ENCODE measurements around the gene NFIX. TPM values are rescaled to one million over a fixed set of nuclear protein-coding genes. Genes with fewer than 3 reads are reported as not detected.
A peak's percentile ranks its signal among the peaks of the same experiment; 100 is the strongest.

Gene NFIX
- total and polyA plus RNA-seq, 9 of the 15 experiments (the other 6 are each of a cell fraction or from before 2014, with no cell fraction given): 0.28 to 26.8 (median 5.4) TPM

- TF ChIP-seq, protein P1, sequence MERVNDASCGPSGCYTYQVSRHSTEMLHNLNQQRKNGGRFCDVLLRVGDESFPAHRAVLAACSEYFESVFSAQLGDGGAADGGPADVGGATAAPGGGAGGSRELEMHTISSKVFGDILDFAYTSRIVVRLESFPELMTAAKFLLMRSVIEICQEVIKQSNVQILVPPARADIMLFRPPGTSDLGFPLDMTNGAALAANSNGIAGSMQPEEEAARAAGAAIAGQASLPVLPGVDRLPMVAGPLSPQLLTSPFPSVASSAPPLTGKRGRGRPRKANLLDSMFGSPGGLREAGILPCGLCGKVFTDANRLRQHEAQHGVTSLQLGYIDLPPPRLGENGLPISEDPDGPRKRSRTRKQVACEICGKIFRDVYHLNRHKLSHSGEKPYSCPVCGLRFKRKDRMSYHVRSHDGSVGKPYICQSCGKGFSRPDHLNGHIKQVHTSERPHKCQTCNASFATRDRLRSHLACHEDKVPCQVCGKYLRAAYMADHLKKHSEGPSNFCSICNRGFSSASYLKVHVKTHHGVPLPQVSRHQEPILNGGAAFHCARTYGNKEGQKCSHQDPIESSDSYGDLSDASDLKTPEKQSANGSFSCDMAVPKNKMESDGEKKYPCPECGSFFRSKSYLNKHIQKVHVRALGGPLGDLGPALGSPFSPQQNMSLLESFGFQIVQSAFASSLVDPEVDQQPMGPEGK (CRISPR knock-in tag; IDR thresholded peaks at IDR 0.05; ENCODE audit: borderline replicate concordance): peak; percentile 79
- TF ChIP-seq ZC3H4 (CRISPR knock-in tag; IDR thresholded peaks at IDR 0.05; ENCODE audit: borderline replicate concordance): no peak
- TF ChIP-seq, protein P2, sequence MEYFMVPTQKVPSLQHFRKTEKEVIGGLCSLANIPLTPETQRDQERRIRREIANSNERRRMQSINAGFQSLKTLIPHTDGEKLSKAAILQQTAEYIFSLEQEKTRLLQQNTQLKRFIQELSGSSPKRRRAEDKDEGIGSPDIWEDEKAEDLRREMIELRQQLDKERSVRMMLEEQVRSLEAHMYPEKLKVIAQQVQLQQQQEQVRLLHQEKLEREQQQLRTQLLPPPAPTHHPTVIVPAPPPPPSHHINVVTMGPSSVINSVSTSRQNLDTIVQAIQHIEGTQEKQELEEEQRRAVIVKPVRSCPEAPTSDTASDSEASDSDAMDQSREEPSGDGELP (CRISPR knock-in tag; IDR thresholded peaks at IDR 0.05; ENCODE audit: borderline replicate concordance): peak; percentile 4; the same call in 1 of the 2 replicates
- TF ChIP-seq YBX1 (IDR thresholded peaks at IDR 0.05): no peak
- TF ChIP-seq ESRRA (IDR thresholded peaks at IDR 0.05; ENCODE audit: borderline replicate concordance, low read depth): no peak; the same call in 1 of the 2 replicates
- TF ChIP-seq CSDE1 (IDR thresholded peaks at IDR 0.05): no peak
- TF ChIP-seq, protein P3, sequence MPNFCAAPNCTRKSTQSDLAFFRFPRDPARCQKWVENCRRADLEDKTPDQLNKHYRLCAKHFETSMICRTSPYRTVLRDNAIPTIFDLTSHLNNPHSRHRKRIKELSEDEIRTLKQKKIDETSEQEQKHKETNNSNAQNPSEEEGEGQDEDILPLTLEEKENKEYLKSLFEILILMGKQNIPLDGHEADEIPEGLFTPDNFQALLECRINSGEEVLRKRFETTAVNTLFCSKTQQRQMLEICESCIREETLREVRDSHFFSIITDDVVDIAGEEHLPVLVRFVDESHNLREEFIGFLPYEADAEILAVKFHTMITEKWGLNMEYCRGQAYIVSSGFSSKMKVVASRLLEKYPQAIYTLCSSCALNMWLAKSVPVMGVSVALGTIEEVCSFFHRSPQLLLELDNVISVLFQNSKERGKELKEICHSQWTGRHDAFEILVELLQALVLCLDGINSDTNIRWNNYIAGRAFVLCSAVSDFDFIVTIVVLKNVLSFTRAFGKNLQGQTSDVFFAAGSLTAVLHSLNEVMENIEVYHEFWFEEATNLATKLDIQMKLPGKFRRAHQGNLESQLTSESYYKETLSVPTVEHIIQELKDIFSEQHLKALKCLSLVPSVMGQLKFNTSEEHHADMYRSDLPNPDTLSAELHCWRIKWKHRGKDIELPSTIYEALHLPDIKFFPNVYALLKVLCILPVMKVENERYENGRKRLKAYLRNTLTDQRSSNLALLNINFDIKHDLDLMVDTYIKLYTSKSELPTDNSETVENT (CRISPR knock-in tag; IDR thresholded peaks at IDR 0.05): no peak
- TF ChIP-seq ILF3 (IDR thresholded peaks at IDR 0.05; ENCODE audit: borderline replicate concordance): peak; percentile 12; the same call in 1 of the 2 replicates
- TF ChIP-seq HOXB6 (CRISPR knock-in tag; IDR thresholded peaks at IDR 0.05; ENCODE audit: borderline replicate concordance): 0 out of 2 replicates have a peak, but pooled peaks have one; percentile 37
- TF ChIP-seq CBX2 (IDR thresholded peaks at IDR 0.05; ENCODE audit: insufficient read depth, low read length, poor library complexity, severe bottlenecking): no peak
- no peak for TF ChIP-seq RAD51 (IDR thresholded peaks at IDR 0.05; ENCODE audit: borderline replicate concordance, low read depth)
- TF ChIP-seq XRCC5 (IDR thresholded peaks at IDR 0.05; ENCODE audit: low read depth, low read length): no peak
- no peak for TF ChIP-seq EP300 (IDR thresholded peaks at IDR 0.05; ENCODE audit: low read length)
- TF ChIP-seq NELFE (IDR thresholded peaks at IDR 0.05; ENCODE audit: insufficient read depth, insufficient read length): no peak
- peak; percentile 24; the same call in 1 of the 2 replicates for TF ChIP-seq GTF2E2 (tag; IDR thresholded peaks at IDR 0.05)
- no peak for TF ChIP-seq ZNF431 (CRISPR knock-in tag; IDR thresholded peaks at IDR 0.05)
- no peak for TF ChIP-seq ZNF282 (CRISPR knock-in tag; IDR thresholded peaks at IDR 0.05)
- TF ChIP-seq, protein P4, sequence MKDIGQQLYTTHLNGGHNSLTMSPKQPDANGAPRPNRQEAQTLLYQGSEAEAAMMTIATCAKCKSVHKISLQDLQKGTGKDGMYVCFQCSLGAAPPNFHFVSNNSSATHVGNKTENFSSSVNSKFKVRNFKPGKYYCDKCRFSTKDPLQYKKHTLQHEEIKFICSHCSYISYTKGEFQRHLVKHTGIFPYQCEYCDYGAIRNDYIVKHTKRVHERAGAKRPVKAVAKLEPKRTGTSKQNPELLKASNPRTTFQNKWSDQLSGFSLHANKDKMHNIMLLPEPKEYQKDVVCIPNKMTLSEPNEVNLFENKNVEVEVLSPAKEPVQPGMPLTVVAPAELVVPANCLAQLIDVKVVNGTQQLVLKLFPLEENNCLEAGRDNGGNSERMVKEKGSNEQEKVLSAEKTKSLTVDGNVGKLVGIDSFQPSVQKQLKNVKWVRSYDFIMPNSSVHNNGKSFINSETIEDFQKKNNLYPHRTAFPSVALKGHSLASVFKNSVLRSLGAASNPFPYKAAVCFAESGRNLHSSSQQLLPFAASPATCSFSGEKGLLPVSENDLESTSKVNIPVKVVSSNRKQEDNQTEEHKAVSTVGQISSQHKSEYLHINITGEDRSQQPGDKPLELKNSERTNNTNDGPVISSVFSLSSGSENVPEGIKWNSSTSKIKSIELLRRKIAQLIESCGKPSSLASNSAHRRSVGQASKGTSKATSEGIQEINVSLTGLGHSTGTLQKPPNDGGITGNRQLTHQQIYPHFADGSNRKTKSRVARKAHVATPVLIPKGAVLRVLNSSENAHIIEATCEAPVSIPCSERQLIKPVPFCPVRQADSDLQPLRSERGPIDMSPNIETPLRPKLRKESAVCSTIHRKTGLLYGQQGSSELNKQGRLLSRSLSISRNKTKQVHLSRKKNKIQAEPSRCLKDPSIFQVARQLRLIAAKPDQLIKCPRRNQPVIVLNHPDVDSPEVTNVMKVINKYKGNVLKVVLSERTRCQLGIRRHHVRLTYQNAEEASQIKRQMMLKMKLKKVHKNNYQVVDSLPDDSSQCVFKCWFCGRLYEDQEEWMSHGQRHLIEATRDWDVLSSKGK (CRISPR knock-in tag; IDR thresholded peaks at IDR 0.05): peak; percentile 68; the same call in 1 of the 2 replicates
Measured at GRCh38 chr19:13098277-13099072, 103.2 kb downstream of the NFIX start (continued).
